ENCODE measurements around the gene COPS8.

Gene COPS8

GRCh38 chr2:237102428-237102827 lies 16.7 kb downstream of the COPS8 start:
- DNase-seq, result no peak

- DNase-seq, result no peak
These were observed 23.8 kb downstream of the COPS8 start for GRCh38 chr2:237109421-237109934.

- no peak for DNase-seq
These were observed 27.5 kb downstream of the COPS8 start for GRCh38 chr2:237113026-237113795.

- DNase-seq, result no peak
These were observed 30.2 kb downstream of the COPS8 start for GRCh38 chr2:237115870-237116269.

GRCh38 chr2:237116431-237116830 lies 30.7 kb downstream of the COPS8 start:
- DNase-seq, result no peak

- DNase-seq, result no peak
These were observed 32.3 kb downstream of the COPS8 start for GRCh38 chr2:237118025-237118424.

GRCh38 chr2:237118561-237119155 lies 33.0 kb downstream of the COPS8 start:
- no peak for DNase-seq

- no peak for DNase-seq
These were observed 35.2 kb downstream of the COPS8 start for GRCh38 chr2:237120916-237121315.

- DNase-seq, result no peak
These were observed 35.6 kb downstream of the COPS8 start for GRCh38 chr2:237121321-237121720.

- no peak for DNase-seq
These were observed 36.6 kb downstream of the COPS8 start for GRCh38 chr2:237122214-237122666.

- no peak for DNase-seq
These were observed 39.1 kb downstream of the COPS8 start for GRCh38 chr2:237124820-237125219.

GRCh38 chr2:237125967-237126366 lies 40.3 kb downstream of the COPS8 start:
- DNase-seq, result no peak

- no peak for DNase-seq
These were observed 41.0 kb downstream of the COPS8 start for GRCh38 chr2:237126519-237127174.

GRCh38 chr2:237128026-237128703 lies 42.5 kb downstream of the COPS8 start:
- no peak for DNase-seq

- DNase-seq, result no peak
These were observed 43.3 kb downstream of the COPS8 start for GRCh38 chr2:237128845-237129592.

GRCh38 chr2:237129625-237130263 lies 44.1 kb downstream of the COPS8 start:
- no peak for DNase-seq

- no peak for DNase-seq
These were observed 45.1 kb downstream of the COPS8 start for GRCh38 chr2:237130562-237131421.

GRCh38 chr2:237131749-237132533 lies 46.3 kb downstream of the COPS8 start:
- DNase-seq, result no peak

GRCh38 chr2:237132799-237133198 lies 47.1 kb downstream of the COPS8 start:
- no peak for DNase-seq

Measured in NCI-H2171 (cell line).